Calu3 (cell line): ENCODE results near the gene CD44. TPM values are rescaled to one million over a fixed set of nuclear protein-coding genes. Genes with fewer than 3 reads are reported as not detected.

ENCODE experiments used
- BruUV-seq: library from RNA; stranded (reverse); fragments of 400-500 nt; replicated peaks from 2 replicates; lab custom pipeline; 2021; lab: Mats Ljungman, UMichigan
- CTCF ChIA-PET: fragments of 300-600 bp; sonication (Branson Sonifier 250); formaldehyde crosslinking; loops from one replicate; lab custom pipeline; 2022; ENCODE audit warnings: antibody characterized with exemption; lab: Charles Lee
- DNase-seq: peaks from one replicate; pipeline ENCODE4 v3.0.0; 2022
- H3K27ac Mint-ChIP-seq: one replicate; pipeline ENCODE4 v1.8.0; 2022; ENCODE audit warnings: mixed read lengths; ENCODE audit not compliant: unreplicated experiment
- H3K27me3 Mint-ChIP-seq: one replicate; pipeline ENCODE4 v1.8.0; 2022; ENCODE audit warnings: mixed read lengths; ENCODE audit not compliant: unreplicated experiment
- H3K36me3 Mint-ChIP-seq: one replicate; pipeline ENCODE4 v1.8.0; 2022; ENCODE audit warnings: mild to moderate bottlenecking, moderate library complexity, mixed read lengths; ENCODE audit not compliant: insufficient read depth, unreplicated experiment
- H3K4me1 Mint-ChIP-seq: one replicate; pipeline ENCODE4 v1.8.0; 2022; ENCODE audit warnings: mild to moderate bottlenecking, low read depth, mixed read lengths; ENCODE audit not compliant: unreplicated experiment
- H3K4me3 Mint-ChIP-seq: one replicate; pipeline ENCODE4 v1.8.0; 2022; ENCODE audit warnings: mild to moderate bottlenecking, low read depth, moderate library complexity, mixed read lengths; ENCODE audit not compliant: unreplicated experiment
- H3K9me3 Mint-ChIP-seq: one replicate; pipeline ENCODE4 v1.8.0; 2022; ENCODE audit warnings: low read depth, mixed read lengths; ENCODE audit not compliant: unreplicated experiment
- CTCF ChIP-seq: fragments of 200-600 bp; IDR thresholded peaks from one replicate; pipeline ENCODE4 v1.8.0; 2022; ENCODE audit warnings: antibody characterized with exemption; ENCODE audit not compliant: unreplicated experiment
- intact Hi-C: fragments of 100-400 bp; cut with micrococcal nuclease; formaldehyde crosslinking; loops from one replicate; pipeline ENCODE4 v1.10.0; 2022; ENCODE audit not compliant: unreplicated experiment
- total RNA-seq: library from RNA; stranded (reverse); gene quantifications from 2 replicates; pipeline ENCODE4 v1.2.3, GENCODE V29; 2022

CD44 gene
- total RNA-seq, 1 experiment from 2014 or later: 1,189 TPM

DNA sequence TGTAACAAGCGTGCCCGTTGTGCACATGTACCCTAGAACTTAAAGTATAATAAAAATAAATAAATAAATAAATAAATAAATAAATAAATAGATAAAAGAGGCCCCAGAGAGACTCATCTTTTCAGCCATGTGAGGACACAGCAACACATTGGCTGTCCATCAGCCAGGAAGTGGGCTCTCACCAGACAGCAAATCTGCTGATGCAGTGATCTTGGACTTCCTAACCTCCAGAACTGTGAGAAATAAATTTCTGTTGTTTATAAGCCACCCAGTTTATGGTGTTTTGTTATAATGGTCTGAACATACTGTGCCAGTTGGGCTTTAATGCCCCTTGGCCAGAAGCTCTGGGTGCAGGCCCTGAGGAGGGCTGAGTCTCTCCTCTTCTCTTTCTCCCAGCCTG is 42.2 kb upstream of the CD44 start:
- no peak for DNase-seq
- H3K9me3 Mint-ChIP-seq: peaks cover 5% of the 10 kb centered on the region
- H3K4me3 Mint-ChIP-seq: no peak overlapping the region
- CTCF ChIA-PET: no interaction called here
- H3K4me1 Mint-ChIP-seq: peaks cover 9% of the 10 kb centered on the region
- TF ChIP-seq CTCF: no peak
- no peaks in the 10 kb centered on the region for H3K27me3 Mint-ChIP-seq
- no TSS peak for BruUV-seq
- no peaks in the 10 kb centered on the region for H3K36me3 Mint-ChIP-seq
- intact Hi-C loops: no loop called here
- no peak overlapping the region for H3K27ac Mint-ChIP-seq

- H3K4me1 Mint-ChIP-seq: peaks cover 9% of the 10 kb centered on the region
- intact Hi-C loops: no loop called here
- CTCF ChIA-PET: no interaction called here
- no peaks in the 10 kb centered on the region for H3K36me3 Mint-ChIP-seq
- no peak for TF ChIP-seq CTCF
- BruUV-seq: no TSS peak
- H3K27me3 Mint-ChIP-seq: no peaks in the 10 kb centered on the region
- no peak overlapping the region for H3K27ac Mint-ChIP-seq
- H3K9me3 Mint-ChIP-seq: peaks cover 5% of the 10 kb centered on the region
- no peak for DNase-seq
- no peak overlapping the region for H3K4me3 Mint-ChIP-seq
These were observed 41.0 kb upstream of the CD44 start for GRCh38 chr11:35097814-35098455.

GRCh38 chr11:35098855-35099254 is 40.1 kb upstream of the CD44 start:
- peaks cover 2% of the 10 kb centered on the region for H3K9me3 Mint-ChIP-seq
- intact Hi-C loops: no loop called here
- H3K4me1 Mint-ChIP-seq: peaks cover 2% of the 10 kb centered on the region
- H3K36me3 Mint-ChIP-seq: no peaks in the 10 kb centered on the region
- TF ChIP-seq CTCF: no peak
- no peaks in the 10 kb centered on the region for H3K27me3 Mint-ChIP-seq
- no peak for DNase-seq
- H3K27ac Mint-ChIP-seq: no peak overlapping the region
- CTCF ChIA-PET: no interaction called here
- no TSS peak for BruUV-seq
- no peak overlapping the region for H3K4me3 Mint-ChIP-seq

DNA sequence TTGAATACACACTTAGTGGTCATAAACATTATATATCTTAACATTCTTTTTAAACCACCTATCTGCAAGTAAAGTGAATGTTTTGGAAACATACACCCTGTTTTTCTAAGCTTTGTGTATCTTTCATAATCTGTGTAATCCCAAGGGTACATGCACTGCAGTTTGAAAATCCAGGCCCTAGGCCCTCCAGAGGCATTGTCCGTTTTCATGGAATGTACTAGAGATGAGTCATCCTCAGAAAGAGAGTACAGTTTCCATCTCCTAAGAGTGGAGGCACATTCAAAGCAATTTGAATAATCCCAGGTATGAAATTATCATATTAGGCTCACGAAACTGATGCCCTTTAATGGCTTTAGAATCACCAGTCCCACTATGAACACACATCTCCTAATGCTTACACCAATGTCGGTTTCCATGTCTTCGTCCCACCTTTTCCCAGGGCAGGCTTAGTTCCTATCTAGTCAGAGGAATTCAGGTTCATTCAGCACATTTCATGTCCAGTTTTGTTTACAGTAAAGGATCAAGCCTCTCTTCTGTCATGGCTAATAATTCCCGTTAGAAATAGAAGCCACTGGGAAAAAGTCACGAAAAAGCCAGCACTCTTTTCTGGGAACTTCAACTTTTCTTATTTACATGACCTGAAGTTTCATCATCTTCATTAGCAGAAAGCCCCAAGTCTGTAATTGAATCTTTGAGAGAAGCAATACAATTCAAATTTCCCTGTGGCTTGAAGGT is 39.5 kb upstream of the CD44 start:
- BruUV-seq: no TSS peak
- DNase-seq: no peak
- no peaks in the 10 kb centered on the region for H3K36me3 Mint-ChIP-seq
- H3K4me1 Mint-ChIP-seq: no peaks in the 10 kb centered on the region
- H3K27me3 Mint-ChIP-seq: no peaks in the 10 kb centered on the region
- CTCF ChIA-PET: no interaction called here
- no peak overlapping the region for H3K27ac Mint-ChIP-seq
- no peak overlapping the region for H3K4me3 Mint-ChIP-seq
- peaks cover 2% of the 10 kb centered on the region for H3K9me3 Mint-ChIP-seq
- intact Hi-C loops: no loop called here
- TF ChIP-seq CTCF: no peak
